K562 (cell line): Measurements from ENCODE around the gene WDR17. TPM values are rescaled to one million over a fixed set of nuclear protein-coding genes. Genes with fewer than 3 reads are reported as not detected.

Source experiments
- ATAC-seq: fragments of 200-7000 bp; cut with Tn5 transposase; 3 replicates; pipeline ENCODE4 v1.9.1; 2020; ENCODE audit warnings: moderate library complexity
- BruUV-seq: library from RNA; stranded (reverse); fragments of 400-500 nt; replicated peaks from 2 replicates; lab custom pipeline; 2021; lab: Mats Ljungman, UMichigan
- CTCF ChIA-PET: fragments of 300-600 bp; formaldehyde crosslinking; extraction: SDS; loops from one replicate; lab custom pipeline; 2021; ENCODE audit warnings: low intra/inter-chr PET ratio; lab: Yijun Ruan, JAX
- POLR2A ChIA-PET: fragments of 300-600, 350-650 bp; sonication (Branson Sonifier 250); formaldehyde crosslinking; extraction: SDS; loops from one replicate; lab custom pipeline; 2021; ENCODE audit warnings: antibody characterized with exemption, inconsistent platforms; lab: Yijun Ruan, JAX
- DNase-seq, 4 experiments: peaks; one replicate each; pipeline versions ENCODE4 v3.0.0 to v3.0.0-alpha.2; 2011 to 2018; ENCODE audit warnings: low spot score in 3 of 4, mixed read lengths in 3 of 4; ENCODE audit errors: extremely low read depth in 1 of 4
- FAIRE-seq: peaks from 2 replicates; lab custom pipeline; 2011; peaks lifted over from hg19 to GRCh38; lab: Jason Lieb, UNC
- H2AFZ ChIP-seq: 2 replicates; pipeline ENCODE4 v1.6.0; 2011; ENCODE audit warnings: low read depth, low read length, control low read depth, inconsistent platforms
- H3K27ac ChIP-seq: fragments of 200-600 bp; 3 replicates; pipeline ENCODE4 v1.8.0; 2011; ENCODE audit warnings: low read depth, mild to moderate bottlenecking, control low read depth, inconsistent platforms, low read length, moderate library complexity, mixed read lengths; ENCODE audit errors: extremely low read depth
- H3K27me3 ChIP-seq, 2 experiments: fragments of 300-600 bp in 1 of 2; 2 replicates in 1 of 2; 3 replicates in 1 of 2; pipeline versions ENCODE4 v1.6.0 to v1.8.0; 2011; ENCODE audit warnings: inconsistent platforms in 2 of 2, low read length in 2 of 2, mild to moderate bottlenecking in 1 of 2, mixed read lengths in 1 of 2, moderate library complexity in 1 of 2; ENCODE audit not compliant: control insufficient read depth in 2 of 2, insufficient read depth in 2 of 2
- H3K36me3 ChIP-seq: fragments of 300-600 bp; 3 replicates; pipeline ENCODE4 v1.8.0; 2011; ENCODE audit warnings: mild to moderate bottlenecking, low read length, inconsistent platforms; ENCODE audit not compliant: control insufficient read depth, insufficient read depth
- H3K4me1 ChIP-seq, 2 experiments: fragments of 200-600 bp in 1 of 2; replicated peaks in 1 of 2; 2 replicates in 1 of 2; 3 replicates in 1 of 2; pipeline versions ENCODE4 v1.5.1 to v1.8.0; 2011; ENCODE audit warnings: inconsistent platforms in 2 of 2, low read length in 2 of 2, mild to moderate bottlenecking in 1 of 2, mixed read lengths in 1 of 2, moderate library complexity in 1 of 2; ENCODE audit not compliant: control insufficient read depth in 2 of 2, insufficient read depth in 2 of 2
- H3K4me2 ChIP-seq: 2 replicates; pipeline ENCODE4 v1.6.1; 2011; ENCODE audit warnings: low read length, control low read depth, inconsistent platforms, mixed read lengths; ENCODE audit not compliant: insufficient read depth
- H3K4me3 ChIP-seq: fragments of 200-600 bp; sonication (generic), shearing (Covaris generic); 2 replicates; pipeline ENCODE4 v1.5.1; 2016; ENCODE audit warnings: control low read depth, inconsistent platforms
- H3K79me2 ChIP-seq: fragments of 200-600 bp; 3 replicates; pipeline ENCODE4 v1.8.0; 2011; ENCODE audit warnings: low read length, inconsistent platforms; ENCODE audit not compliant: control insufficient read depth, insufficient read depth
- H3K9ac ChIP-seq, 2 experiments: 2 replicates each; pipeline versions ENCODE4 v1.6.0 to v1.6.1; 2011; ENCODE audit warnings: low read depth in 2 of 2, low read length in 2 of 2, control low read depth in 1 of 2, inconsistent platforms in 1 of 2, mild to moderate bottlenecking in 1 of 2, mixed read lengths in 1 of 2; ENCODE audit not compliant: insufficient read depth in 1 of 2
- H3K9me1 ChIP-seq: one replicate; pipeline ENCODE4 v1.6.0; 2011; ENCODE audit warnings: inconsistent platforms, mild to moderate bottlenecking, low read length, moderate library complexity; ENCODE audit not compliant: control insufficient read depth, insufficient read depth
- H3K9me3 ChIP-seq: replicated peaks from 2 replicates; pipeline ENCODE4 v1.5.1; 2011; ENCODE audit warnings: low read depth, low read length, inconsistent platforms; ENCODE audit not compliant: control insufficient read depth, insufficient read depth
- H4K20me1 ChIP-seq: replicated peaks from 2 replicates; pipeline ENCODE4 v1.6.1; 2011; ENCODE audit warnings: low read length, inconsistent platforms, mixed read lengths; ENCODE audit not compliant: control insufficient read depth, insufficient read depth
- CHAMP1 ChIP-seq: fragments of 450-650 bp; IDR thresholded peaks from 2 replicates; pipeline ENCODE4 v1.6.1; 2016; ENCODE audit warnings: mild to moderate bottlenecking
- EZH2 ChIP-seq: IDR thresholded peaks from 2 replicates; pipeline ENCODE4 v1.6.1; 2012; ENCODE audit warnings: low read depth, mild to moderate bottlenecking, inconsistent platforms, low read length, borderline replicate concordance
- MCM2 ChIP-seq: fragments of 450-650 bp; IDR thresholded peaks from 2 replicates; pipeline ENCODE4 v1.6.1; 2017; ENCODE audit warnings: low read depth, mild to moderate bottlenecking
- NR2C2 ChIP-seq, 2 experiments: fragments of 200-800 bp in 1 of 2; sonication (Bioruptor generic) in 1 of 2; sonication (generic) in 1 of 2; formaldehyde crosslinking in 1 of 2; IDR thresholded peaks; 2 replicates each; pipeline versions ENCODE4 v1.6.1 to v1.8.0; 2016 to 2022; ENCODE audit warnings: mild to moderate bottlenecking in 1 of 2, missing compliant biosample characterization in 1 of 2, missing genetic modification characterization in 1 of 2, missing genetic modification reagents in 1 of 2
- PTBP1 ChIP-seq: fragments of 200-400 bp; formaldehyde crosslinking; IDR thresholded peaks from 2 replicates; pipeline ENCODE4 v1.6.1; 2017; ENCODE audit warnings: low read depth, low read length
- RBM34 ChIP-seq: fragments of 200-400 bp; formaldehyde crosslinking; IDR thresholded peaks from 2 replicates; pipeline ENCODE4 v1.6.1; 2018; ENCODE audit warnings: low read length, borderline replicate concordance; ENCODE audit not compliant: insufficient read depth
- SETDB1 ChIP-seq: IDR thresholded peaks from one replicate; pipeline ENCODE4 v1.6.1; 2012; ENCODE audit warnings: low read length, control low read depth, inconsistent platforms
- SMAD1 ChIP-seq: fragments of 150-350 bp; IDR thresholded peaks from 2 replicates; pipeline ENCODE4 v1.6.1; 2014; ENCODE audit warnings: low read length, low read depth; ENCODE audit not compliant: partially characterized antibody
- SMARCA4 ChIP-seq: fragments of 450-650 bp; IDR thresholded peaks from 2 replicates; pipeline ENCODE4 v1.6.1; 2016
- TAL1 ChIP-seq: fragments of 450-650 bp; IDR thresholded peaks from 2 replicates; pipeline ENCODE4 v1.6.1; 2016; ENCODE audit warnings: mild to moderate bottlenecking
- TEAD1 ChIP-seq, 2 experiments: fragments of 450-650 bp in 1 of 2; sonication (generic) in 1 of 2; formaldehyde crosslinking; IDR thresholded peaks; 2 replicates each; pipeline versions ENCODE4 v1.4.0 to v1.8.0; 2020 to 2022; ENCODE audit warnings: mild to moderate bottlenecking in 2 of 2, missing genetic modification reagents in 1 of 2
- ZNF212 ChIP-seq: fragments of 450-650 bp; formaldehyde crosslinking; IDR thresholded peaks from 2 replicates; pipeline ENCODE4 v1.4.0; 2020; ENCODE audit warnings: mild to moderate bottlenecking
- ZNF764 ChIP-seq: fragments of 250-450 bp; sonication (Bioruptor Pico); IDR thresholded peaks from 2 replicates; pipeline ENCODE4 v1.4.0; 2020; ENCODE audit warnings: low read depth, mild to moderate bottlenecking, moderate library complexity
- WGBS: fragments of 100-300 bp; shearing (Covaris generic); methylation state at CpG from one replicate; pipeline ENCODE4 v1.1.6; 2016; ENCODE audit warnings: low coverage, mixed read lengths; ENCODE audit not compliant: insufficient coverage; ENCODE audit errors: missing lambda C conversion rate; 5-methylcytosine and 5-hydroxymethylcytosine counted together
- in situ Hi-C: fragments of 300-500 bp; cut with MboI; formaldehyde crosslinking; loops from 4 replicates; pipeline ENCODE4 v1.15.0; 2018; ENCODE audit warnings: inconsistent platforms, mixed read lengths
- intact Hi-C: fragments of 100-400 bp; cut with micrococcal nuclease; formaldehyde crosslinking; loops from 2 replicates; pipeline ENCODE4 v1.14.2; 2022
- polyA plus RNA-seq, 8 experiments: library from polyadenylated mRNA; depleted of rRNA in 4 of 8; stranded (reverse) in 5 of 8; unstranded in 3 of 8; fragments of >200 nt; fragmentation: Nextera tagmentation in 2 of 8; fragmentation: Illumina TruSeq in 1 of 8; extraction: Ambion mirVana in 2 of 8; extraction: Trizol in 1 of 8; gene quantifications; 2 replicates each; pipeline versions ENCODE4 v1.2.1 to v1.2.3, GENCODE V29; 2011 to 2014; ENCODE audit warnings: inconsistent platforms in 1 of 8, missing spikeins in 1 of 8
- total RNA-seq, 7 experiments: library from RNA; depleted of rRNA in 6 of 7; stranded (reverse); fragments of >200 nt in 6 of 7; fragmentation: Illumina TruSeq in 2 of 7; extraction: Trizol in 2 of 7; gene quantifications; 2 replicates each; pipeline versions ENCODE4 v1.2.1 to v1.2.3, GENCODE V29; 2011 to 2021; ENCODE audit warnings: low replicate concordance in 1 of 7
- TF ChIP-seq, protein P1 (sequence below): fragments of 450-650 bp; formaldehyde crosslinking; IDR thresholded peaks from 2 replicates; pipeline ENCODE4 v1.4.0; 2020; ENCODE audit warnings: mild to moderate bottlenecking, mixed read lengths

The WDR17 gene
- total and polyA plus RNA-seq, 9 of the 15 experiments (the other 6 are each of a cell fraction or from before 2014, with no cell fraction given) = 0.04 to 0.07 TPM; not detected in 7

DNA sequence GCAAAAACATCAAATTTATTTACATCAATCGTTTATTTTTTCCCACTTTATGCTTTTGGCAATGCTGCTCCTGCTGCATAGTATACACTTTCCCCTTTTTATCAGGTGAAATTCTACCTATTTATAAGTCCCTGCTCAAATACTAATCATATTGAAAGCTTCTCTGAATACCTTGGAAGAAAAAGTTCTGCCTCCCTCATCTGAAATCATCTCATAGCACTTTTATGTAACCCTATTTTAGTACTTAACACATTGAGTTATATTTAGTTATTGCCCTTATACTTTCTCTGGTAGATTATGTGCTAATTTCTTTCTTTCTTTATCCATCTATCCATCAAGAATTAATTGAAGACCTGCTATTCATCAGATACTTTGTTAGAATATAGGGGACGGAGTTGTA, 1.1 kb upstream of the WDR17 start:
- no peak for DNase-seq
- in situ Hi-C loops = no loop called here
- no peaks in the 10 kb centered on the region for H3K79me2 ChIP-seq
- no peaks in the 10 kb centered on the region for H4K20me1 ChIP-seq
- intact Hi-C loops = no loop called here
- no peaks in the 10 kb centered on the region for H3K27me3 ChIP-seq
- POLR2A ChIA-PET = no interaction called here
- TF ChIP-seq, protein P1, sequence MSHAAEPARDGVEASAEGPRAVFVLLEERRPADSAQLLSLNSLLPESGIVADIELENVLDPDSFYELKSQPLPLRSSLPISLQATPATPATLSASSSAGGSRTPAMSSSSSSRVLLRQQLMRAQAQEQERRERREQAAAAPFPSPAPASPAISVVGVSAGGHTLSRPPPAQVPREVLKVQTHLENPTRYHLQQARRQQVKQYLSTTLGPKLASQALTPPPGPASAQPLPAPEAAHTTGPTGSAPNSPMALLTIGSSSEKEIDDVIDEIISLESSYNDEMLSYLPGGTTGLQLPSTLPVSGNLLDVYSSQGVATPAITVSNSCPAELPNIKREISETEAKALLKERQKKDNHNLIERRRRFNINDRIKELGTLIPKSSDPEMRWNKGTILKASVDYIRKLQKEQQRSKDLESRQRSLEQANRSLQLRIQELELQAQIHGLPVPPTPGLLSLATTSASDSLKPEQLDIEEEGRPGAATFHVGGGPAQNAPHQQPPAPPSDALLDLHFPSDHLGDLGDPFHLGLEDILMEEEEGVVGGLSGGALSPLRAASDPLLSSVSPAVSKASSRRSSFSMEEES (CRISPR knock-in tag) = no peak
- TF ChIP-seq TEAD1 (CRISPR knock-in tag; IDR thresholded peaks at IDR 0.05) (no peak), CHAMP1 (no peak), MCM2 (no peak), RBM34 (no peak), PTBP1 (no peak), SMAD1 (no peak), NR2C2 (CRISPR knock-in tag; IDR thresholded peaks at IDR 0.05) (no peak), NR2C2 (tag; IDR thresholded peaks at IDR 0.05) (no peak), EZH2 (no peak), TAL1 (no peak), ZNF212 (CRISPR knock-in tag) (no peak), SETDB1 (no peak), SMARCA4 (no peak), ZNF764 (CRISPR knock-in tag) (no peak)
- ATAC-seq = no peak
- no peaks in the 10 kb centered on the region for H3K36me3 ChIP-seq
- H3K9ac ChIP-seq = no peak overlapping the region
- no peak overlapping the region for H3K4me2 ChIP-seq
- H3K9me3 ChIP-seq = no peaks in the 10 kb centered on the region
- no peak overlapping the region for H2AFZ ChIP-seq
- CTCF ChIA-PET = no interaction called here
- FAIRE-seq = no peak
- H3K4me3 ChIP-seq = no peak overlapping the region
- no peaks in the 10 kb centered on the region for H3K9me1 ChIP-seq
- BruUV-seq = no TSS peak
- H3K4me1 ChIP-seq = peaks cover 0 to 6% of the 10 kb centered on the region in 2 experiments; a peak in 1 of 5 replicates
- 3% methylated on average over 2 of the region's 2 CpGs for WGBS
- H3K27ac ChIP-seq = no peak overlapping the region
